HEK293T (cell line): ENCODE results near the gene SMARCAL1.

Source experiments
- ARNT ChIP-seq: fragments of 450-650 bp; IDR thresholded peaks from 2 replicates; pipeline ENCODE4 v1.6.1; 2017; ENCODE audit warnings: mild to moderate bottlenecking
- ELF4 ChIP-seq: fragments of 450-650 bp; IDR thresholded peaks from 2 replicates; pipeline ENCODE4 v1.6.1; 2017; ENCODE audit warnings: antibody characterized with exemption
- FOXM1 ChIP-seq: fragments of 450-650 bp; IDR thresholded peaks from 2 replicates; pipeline ENCODE4 v1.6.1; 2017; ENCODE audit warnings: mild to moderate bottlenecking, borderline replicate concordance
- NFRKB ChIP-seq: fragments of 450-650 bp; IDR thresholded peaks from 2 replicates; pipeline ENCODE4 v1.6.1; 2016; ENCODE audit warnings: mild to moderate bottlenecking, moderate library complexity
- PKNOX1 ChIP-seq: fragments of 450-650 bp; IDR thresholded peaks from 2 replicates; pipeline ENCODE4 v1.6.1; 2016
- SP1 ChIP-seq: fragments of 450-650 bp; IDR thresholded peaks from 2 replicates; pipeline ENCODE4 v1.6.1; 2017
- SUZ12 ChIP-seq: fragments of 450-650 bp; IDR thresholded peaks from 2 replicates; pipeline ENCODE4 v1.6.1; 2016; ENCODE audit warnings: mild to moderate bottlenecking
- TARDBP ChIP-seq: fragments of 450-650 bp; IDR thresholded peaks from 2 replicates; pipeline ENCODE4 v1.6.1; 2016

DNA sequence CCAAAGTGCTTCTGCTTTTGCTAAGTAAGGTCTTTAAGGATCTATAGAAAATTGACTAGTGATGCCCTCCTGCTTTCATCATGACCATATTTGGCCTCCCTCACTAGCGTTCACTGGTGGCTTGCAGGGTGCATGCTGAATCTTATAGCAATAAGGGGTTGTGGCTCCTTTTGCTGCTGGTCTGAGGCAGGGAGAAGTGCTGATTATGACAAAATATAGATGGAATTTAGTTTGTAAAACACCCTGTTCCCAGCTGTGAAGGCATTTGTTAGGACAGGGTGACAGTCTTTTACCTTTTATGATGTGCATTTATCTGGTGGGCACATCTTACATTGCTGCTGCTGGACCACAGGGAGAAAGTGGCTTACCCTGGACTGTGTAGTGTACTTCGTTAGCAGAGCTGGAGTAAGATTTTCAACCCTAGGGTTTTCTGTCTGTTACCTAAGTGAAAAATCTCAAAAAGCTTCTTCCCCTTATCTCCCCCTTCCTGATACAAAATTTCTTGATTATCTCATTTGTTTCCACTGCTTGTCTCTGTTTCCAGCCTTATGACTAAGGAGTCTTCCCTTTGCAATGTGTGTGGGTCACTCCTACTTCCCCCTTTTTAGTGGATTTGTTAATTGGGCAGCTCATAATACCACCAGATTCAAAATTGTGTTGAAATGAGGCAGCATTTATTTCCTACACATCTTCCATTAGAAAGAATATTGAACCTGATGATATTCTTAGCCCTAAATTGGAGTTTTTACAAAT is 65.2 kb downstream of the SMARCAL1 start:
- TF ChIP-seq TARDBP (no peak), PKNOX1 (no peak), FOXM1 (no peak), SP1 (no peak), ARNT (no peak), NFRKB (no peak), SUZ12 (no peak), ELF4 (no peak)
